HCT116 (cell line): Measurements from ENCODE around the gene PKD2L2.

Experiments
- EGR1 ChIP-seq: IDR thresholded peaks from 2 replicates; pipeline ENCODE4 v1.6.1; 2012; ENCODE audit warnings: low read depth
- EZH2 ChIP-seq: fragments of 200-600 bp; sonication (generic); IDR thresholded peaks from 2 replicates; pipeline ENCODE4 v1.6.1; 2017; ENCODE audit warnings: antibody characterized with exemption, mixed run types
- EZH2phosphoT487 ChIP-seq: fragments of 200-600 bp; IDR thresholded peaks from 2 replicates; pipeline ENCODE4 v1.6.1; 2018; ENCODE audit warnings: antibody characterized with exemption, borderline replicate concordance
- POLR2A ChIP-seq: IDR thresholded peaks from 2 replicates; pipeline ENCODE4 v1.7.0; 2011; ENCODE audit warnings: borderline replicate concordance; ENCODE audit not compliant: insufficient read depth, insufficient read length; ENCODE audit errors: extremely low read depth
- SP1 ChIP-seq: IDR thresholded peaks from 2 replicates; pipeline ENCODE4 v1.6.1; 2012; ENCODE audit warnings: low read depth
- YY1 ChIP-seq: IDR thresholded peaks from 2 replicates; pipeline ENCODE4 v1.6.1; 2011; ENCODE audit warnings: low read length, low read depth, moderate library complexity, mild to moderate bottlenecking; ENCODE audit not compliant: insufficient replicate concordance; ENCODE audit errors: extremely low read depth
- TF ChIP-seq, protein P1 (sequence below): IDR thresholded peaks from 2 replicates; pipeline ENCODE4 v1.6.1; 2012
- TF ChIP-seq, protein P2 (sequence below), 3 experiments: fragments of 200-600 bp in 1 of 3; sonication (generic) in 1 of 3; IDR thresholded peaks in 2 of 3; conservative IDR thresholded peaks in 1 of 3; 2 replicates each; pipeline ENCODE4 v1.5.1; 2012 to 2017; ENCODE audit warnings: low read depth in 2 of 3, low read length in 2 of 3, antibody characterized with exemption in 1 of 3, borderline replicate concordance in 1 of 3, control low read depth in 1 of 3, mild to moderate bottlenecking in 1 of 3, mixed read lengths in 1 of 3, mixed run types in 1 of 3, moderate library complexity in 1 of 3; ENCODE audit not compliant: insufficient read depth in 1 of 3
- TF ChIP-seq, protein P3 (sequence below): IDR thresholded peaks from 2 replicates; pipeline ENCODE4 v1.6.1; 2012; ENCODE audit warnings: low read depth

DNA sequence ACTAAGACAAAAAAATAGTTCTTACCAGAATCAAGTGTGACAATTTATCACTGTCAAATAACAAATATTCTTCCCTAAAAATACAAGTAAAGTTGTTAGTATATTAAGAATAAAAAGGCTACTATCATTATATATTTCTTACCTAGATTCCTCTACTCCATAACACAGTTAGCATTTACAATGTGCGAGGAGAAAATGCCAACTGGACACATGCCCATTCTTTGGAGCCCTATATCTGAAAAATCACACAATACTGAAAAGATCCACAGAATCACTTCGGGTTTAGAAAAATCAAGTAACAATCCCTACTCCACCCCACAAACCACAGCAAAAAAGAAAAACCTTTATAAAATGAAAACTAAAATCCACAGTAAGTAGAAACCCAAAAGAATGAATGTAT, 70.9 kb downstream of the PKD2L2 start:
- TF ChIP-seq, protein P1, sequence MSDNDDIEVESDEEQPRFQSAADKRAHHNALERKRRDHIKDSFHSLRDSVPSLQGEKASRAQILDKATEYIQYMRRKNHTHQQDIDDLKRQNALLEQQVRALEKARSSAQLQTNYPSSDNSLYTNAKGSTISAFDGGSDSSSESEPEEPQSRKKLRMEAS, result no peak
- TF ChIP-seq EZH2 (no peak), SP1 (no peak), POLR2A (no peak), EZH2phosphoT487 (no peak), YY1 (no peak), EGR1 (no peak)
- TF ChIP-seq, protein P2, sequence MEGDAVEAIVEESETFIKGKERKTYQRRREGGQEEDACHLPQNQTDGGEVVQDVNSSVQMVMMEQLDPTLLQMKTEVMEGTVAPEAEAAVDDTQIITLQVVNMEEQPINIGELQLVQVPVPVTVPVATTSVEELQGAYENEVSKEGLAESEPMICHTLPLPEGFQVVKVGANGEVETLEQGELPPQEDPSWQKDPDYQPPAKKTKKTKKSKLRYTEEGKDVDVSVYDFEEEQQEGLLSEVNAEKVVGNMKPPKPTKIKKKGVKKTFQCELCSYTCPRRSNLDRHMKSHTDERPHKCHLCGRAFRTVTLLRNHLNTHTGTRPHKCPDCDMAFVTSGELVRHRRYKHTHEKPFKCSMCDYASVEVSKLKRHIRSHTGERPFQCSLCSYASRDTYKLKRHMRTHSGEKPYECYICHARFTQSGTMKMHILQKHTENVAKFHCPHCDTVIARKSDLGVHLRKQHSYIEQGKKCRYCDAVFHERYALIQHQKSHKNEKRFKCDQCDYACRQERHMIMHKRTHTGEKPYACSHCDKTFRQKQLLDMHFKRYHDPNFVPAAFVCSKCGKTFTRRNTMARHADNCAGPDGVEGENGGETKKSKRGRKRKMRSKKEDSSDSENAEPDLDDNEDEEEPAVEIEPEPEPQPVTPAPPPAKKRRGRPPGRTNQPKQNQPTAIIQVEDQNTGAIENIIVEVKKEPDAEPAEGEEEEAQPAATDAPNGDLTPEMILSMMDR (IDR thresholded peaks at IDR 0.05 in 2 of 3, conservative IDR thresholded peaks at IDR 0.05 in 1 of 3; ENCODE audit: borderline replicate concordance in 1 of 3, insufficient read depth in 1 of 3, low read depth in 2 of 3, low read length in 2 of 3), result no peak
- TF ChIP-seq, protein P3, sequence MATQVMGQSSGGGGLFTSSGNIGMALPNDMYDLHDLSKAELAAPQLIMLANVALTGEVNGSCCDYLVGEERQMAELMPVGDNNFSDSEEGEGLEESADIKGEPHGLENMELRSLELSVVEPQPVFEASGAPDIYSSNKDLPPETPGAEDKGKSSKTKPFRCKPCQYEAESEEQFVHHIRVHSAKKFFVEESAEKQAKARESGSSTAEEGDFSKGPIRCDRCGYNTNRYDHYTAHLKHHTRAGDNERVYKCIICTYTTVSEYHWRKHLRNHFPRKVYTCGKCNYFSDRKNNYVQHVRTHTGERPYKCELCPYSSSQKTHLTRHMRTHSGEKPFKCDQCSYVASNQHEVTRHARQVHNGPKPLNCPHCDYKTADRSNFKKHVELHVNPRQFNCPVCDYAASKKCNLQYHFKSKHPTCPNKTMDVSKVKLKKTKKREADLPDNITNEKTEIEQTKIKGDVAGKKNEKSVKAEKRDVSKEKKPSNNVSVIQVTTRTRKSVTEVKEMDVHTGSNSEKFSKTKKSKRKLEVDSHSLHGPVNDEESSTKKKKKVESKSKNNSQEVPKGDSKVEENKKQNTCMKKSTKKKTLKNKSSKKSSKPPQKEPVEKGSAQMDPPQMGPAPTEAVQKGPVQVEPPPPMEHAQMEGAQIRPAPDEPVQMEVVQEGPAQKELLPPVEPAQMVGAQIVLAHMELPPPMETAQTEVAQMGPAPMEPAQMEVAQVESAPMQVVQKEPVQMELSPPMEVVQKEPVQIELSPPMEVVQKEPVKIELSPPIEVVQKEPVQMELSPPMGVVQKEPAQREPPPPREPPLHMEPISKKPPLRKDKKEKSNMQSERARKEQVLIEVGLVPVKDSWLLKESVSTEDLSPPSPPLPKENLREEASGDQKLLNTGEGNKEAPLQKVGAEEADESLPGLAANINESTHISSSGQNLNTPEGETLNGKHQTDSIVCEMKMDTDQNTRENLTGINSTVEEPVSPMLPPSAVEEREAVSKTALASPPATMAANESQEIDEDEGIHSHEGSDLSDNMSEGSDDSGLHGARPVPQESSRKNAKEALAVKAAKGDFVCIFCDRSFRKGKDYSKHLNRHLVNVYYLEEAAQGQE, result no peak
